H1 (cell line): ENCODE results near the gene PMM2. TPM values are rescaled to one million over a fixed set of nuclear protein-coding genes. Genes with fewer than 3 reads are reported as not detected.

Experiments
- CTCF ChIA-PET: fragments of 300-600 bp; sonication (Branson Sonifier 250); formaldehyde crosslinking; loops from one replicate; lab custom pipeline; 2021; ENCODE audit not compliant: partially characterized antibody; lab: Charles Lee
- POLR2A ChIA-PET: fragments of 300-600 bp; sonication (Branson Sonifier 250); formaldehyde crosslinking; loops from one replicate; lab custom pipeline; 2021; ENCODE audit warnings: inconsistent platforms; ENCODE audit not compliant: partially characterized antibody; lab: Charles Lee
- DNase-seq, 2 experiments: peaks; one replicate each; pipeline versions ENCODE4 v3.0.0 to v3.0.0-alpha.2; 2010 to 2022; ENCODE audit warnings: low spot score in 2 of 2, low read depth in 1 of 2, mixed read lengths in 1 of 2
- FAIRE-seq: peaks from 2 replicates; lab custom pipeline; 2011; peaks lifted over from hg19 to GRCh38; lab: Jason Lieb, UNC
- H2AFZ ChIP-seq: 2 replicates; pipeline ENCODE4 v1.8.1; 2012; ENCODE audit warnings: low read length, inconsistent platforms
- H2AK5ac ChIP-seq: 2 replicates; pipeline ENCODE4 v1.6.1; 2013; ENCODE audit warnings: low read depth, low read length
- H2BK120ac ChIP-seq: replicated peaks from 2 replicates; pipeline ENCODE3; 2013; ENCODE audit warnings: low read depth, low read length, inconsistent platforms
- H2BK12ac ChIP-seq: 2 replicates; pipeline ENCODE4 v1.6.1; 2013; ENCODE audit warnings: low read depth, low read length
- H2BK15ac ChIP-seq: 2 replicates; pipeline ENCODE4 v1.6.1; 2013; ENCODE audit warnings: low read length
- H2BK20ac ChIP-seq: 2 replicates; pipeline ENCODE4 v1.6.1; 2013; ENCODE audit warnings: low read length
- H2BK5ac ChIP-seq: 2 replicates; pipeline ENCODE4 v1.6.1; 2013; ENCODE audit warnings: low read depth, low read length
- H3K14ac ChIP-seq: 2 replicates; pipeline ENCODE4 v1.6.1; 2013; ENCODE audit warnings: inconsistent platforms; ENCODE audit not compliant: insufficient read length
- H3K18ac ChIP-seq: 2 replicates; pipeline ENCODE4 v1.6.1; 2013; ENCODE audit warnings: low read length; ENCODE audit errors: extremely low read depth
- H3K23ac ChIP-seq: 2 replicates; pipeline ENCODE4 v1.6.1; 2013; ENCODE audit warnings: inconsistent platforms; ENCODE audit not compliant: insufficient read length
- H3K23me2 ChIP-seq: 2 replicates; pipeline ENCODE4 v1.6.1; 2013; ENCODE audit warnings: low read depth, low read length
- H3K27ac ChIP-seq: 2 replicates; pipeline ENCODE4 v1.6.1; 2011; ENCODE audit warnings: low read depth, low read length, inconsistent platforms
- H3K27me3 ChIP-seq, 4 experiments: replicated peaks in 1 of 4; 1 replicate in 1 of 4; 2 replicates in 3 of 4; pipeline versions ENCODE4 v1.6.1 to v1.8.1; 2011 to 2013; ENCODE audit warnings: low read length in 3 of 4, mild to moderate bottlenecking in 3 of 4, inconsistent platforms in 2 of 4, mixed read lengths in 2 of 4, moderate library complexity in 1 of 4; ENCODE audit not compliant: control insufficient read depth in 3 of 4, insufficient read depth in 3 of 4; ENCODE audit errors: extremely low read depth in 1 of 4
- H3K36me3 ChIP-seq, 4 experiments: 2 replicates each; pipeline versions ENCODE4 v1.6.1 to v1.8.1; 2011 to 2013; ENCODE audit warnings: mild to moderate bottlenecking in 4 of 4, low read length in 3 of 4, moderate library complexity in 2 of 4, control low read depth in 1 of 4, inconsistent platforms in 1 of 4; ENCODE audit not compliant: insufficient read depth in 4 of 4, control insufficient read depth in 2 of 4
- H3K4ac ChIP-seq: replicated peaks from 2 replicates; pipeline ENCODE3; 2013; ENCODE audit warnings: low read length, low read depth, mixed read lengths, inconsistent platforms; ENCODE audit not compliant: insufficient read length
- H3K4me1 ChIP-seq, 4 experiments: replicated peaks in 1 of 4; 1 replicate in 1 of 4; 2 replicates in 3 of 4; pipeline versions ENCODE4 v1.6.1 to v1.8.1; 2011 to 2013; ENCODE audit warnings: low read length in 3 of 4, inconsistent platforms in 2 of 4, mixed read lengths in 1 of 4; ENCODE audit not compliant: insufficient read depth in 4 of 4, control insufficient read depth in 3 of 4
- H3K4me2 ChIP-seq, 2 experiments: 2 replicates each; pipeline versions ENCODE4 v1.6.1 to v1.8.1; 2011 to 2013; ENCODE audit warnings: low read depth in 2 of 2, low read length in 2 of 2, control low read depth in 1 of 2, inconsistent platforms in 1 of 2, mild to moderate bottlenecking in 1 of 2; ENCODE audit not compliant: insufficient read depth in 1 of 2
- H3K4me3 ChIP-seq, 4 experiments: fragments of 200-600, 300-600 bp in 1 of 4; sonication (generic), shearing (Covaris generic), sonication (Bioruptor Twin) in 1 of 4; 2 replicates each; pipeline versions ENCODE4 v1.5.1 to v1.8.1; 2011 to 2016; ENCODE audit warnings: low read length in 4 of 4, low read depth in 3 of 4, control low read depth in 2 of 4, inconsistent platforms in 2 of 4, mild to moderate bottlenecking in 2 of 4, mixed read lengths in 1 of 4, moderate library complexity in 1 of 4; ENCODE audit not compliant: insufficient read depth in 2 of 4; ENCODE audit errors: extremely low read depth in 1 of 4
- H3K56ac ChIP-seq: replicated peaks from 2 replicates; pipeline ENCODE3; 2013; ENCODE audit warnings: low read depth, mild to moderate bottlenecking, mixed read lengths, low read length, inconsistent platforms; ENCODE audit not compliant: insufficient read length
- H3K79me1 ChIP-seq: 2 replicates; pipeline ENCODE4 v1.6.1; 2013; ENCODE audit warnings: low read depth, low read length, control low read depth
- H3K79me2 ChIP-seq, 2 experiments: 2 replicates each; pipeline versions ENCODE4 v1.6.1 to v1.8.1; 2012 to 2013; ENCODE audit warnings: low read length in 2 of 2, mild to moderate bottlenecking in 2 of 2, inconsistent platforms in 1 of 2; ENCODE audit not compliant: insufficient read depth in 2 of 2, control insufficient read depth in 1 of 2
- H3K9ac ChIP-seq, 4 experiments: replicated peaks in 1 of 4; 1 replicate in 1 of 4; 2 replicates in 3 of 4; pipeline versions ENCODE4 v1.6.1 to v1.8.1; 2011 to 2013; ENCODE audit warnings: low read depth in 3 of 4, low read length in 3 of 4, control low read depth in 2 of 4, mild to moderate bottlenecking in 2 of 4, moderate library complexity in 2 of 4, inconsistent platforms in 1 of 4; ENCODE audit errors: extremely low read depth in 1 of 4
- H3K9me3 ChIP-seq, 2 experiments: 2 replicates each; pipeline versions ENCODE4 v1.6.1 to v1.8.1; 2012 to 2013; ENCODE audit warnings: mild to moderate bottlenecking in 2 of 2, moderate library complexity in 2 of 2, control low read depth in 1 of 2, inconsistent platforms in 1 of 2, low read depth in 1 of 2, low read length in 1 of 2, mixed read lengths in 1 of 2; ENCODE audit not compliant: insufficient read depth in 2 of 2
- H4K20me1 ChIP-seq, 2 experiments: replicated peaks in 1 of 2; 2 replicates each; pipeline versions ENCODE3 to v1.8.1; 2011 to 2013; ENCODE audit warnings: inconsistent platforms in 2 of 2, low read length in 2 of 2, mild to moderate bottlenecking in 1 of 2; ENCODE audit not compliant: insufficient read depth in 2 of 2, control insufficient read depth in 1 of 2
- H4K5ac ChIP-seq: 2 replicates; pipeline ENCODE4 v1.6.1; 2013; ENCODE audit warnings: low read length, low read depth, mixed read lengths, inconsistent platforms; ENCODE audit not compliant: insufficient read length
- H4K8ac ChIP-seq: 2 replicates; pipeline ENCODE4 v1.8.0; 2013; ENCODE audit warnings: mild to moderate bottlenecking, moderate library complexity, low read length, inconsistent platforms; ENCODE audit not compliant: insufficient read depth; ENCODE audit errors: extremely low read depth
- H4K91ac ChIP-seq: replicated peaks from 2 replicates; pipeline ENCODE3; 2013; ENCODE audit warnings: low read length, mixed read lengths, inconsistent platforms; ENCODE audit not compliant: insufficient read length
- CBX5 ChIP-seq: fragments of 300-800, 300-1000 bp; sonication (generic); IDR thresholded peaks from 2 replicates; pipeline ENCODE4 v1.7.1; 2016; ENCODE audit warnings: antibody characterized with exemption, low read length, low read depth
- CBX8 ChIP-seq: fragments of 300-800, 300-1000 bp; sonication (generic); IDR thresholded peaks from 2 replicates; pipeline ENCODE4 v1.7.1; 2016; ENCODE audit warnings: low read depth, low read length, borderline replicate concordance
- CTBP2 ChIP-seq: IDR thresholded peaks from 2 replicates; pipeline ENCODE4 v1.7.0; 2011; ENCODE audit warnings: borderline replicate concordance, mild to moderate bottlenecking, moderate library complexity, mixed read lengths, low read length; ENCODE audit not compliant: insufficient read depth, insufficient read length
- CTCF ChIP-seq, 3 experiments: IDR thresholded peaks; 1 replicate in 2 of 3; 2 replicates in 1 of 3; pipeline versions ENCODE4 v1.5.1 to v1.6.1; 2011; ENCODE audit warnings: low read length in 3 of 3, mild to moderate bottlenecking in 3 of 3, inconsistent platforms in 2 of 3, low read depth in 1 of 3, moderate library complexity in 1 of 3; ENCODE audit not compliant: insufficient read depth in 1 of 3; ENCODE audit errors: control extremely low read depth in 1 of 3
- EZH2 ChIP-seq: fragments of 200-600 bp; sonication (generic); IDR thresholded peaks from 2 replicates; pipeline ENCODE4 v1.7.1; 2012; ENCODE audit warnings: low read depth, mild to moderate bottlenecking, moderate library complexity, low read length, inconsistent platforms; ENCODE audit not compliant: severe bottlenecking
- KDM1A ChIP-seq: fragments of 200-600, 300-600 bp; sonication (generic); IDR thresholded peaks from 2 replicates; pipeline ENCODE4 v1.7.1; 2016; ENCODE audit warnings: mild to moderate bottlenecking, low read length, borderline replicate concordance
- KDM5A ChIP-seq: fragments of 200-600 bp; IDR thresholded peaks from 2 replicates; pipeline ENCODE4 v1.7.1; 2012; ENCODE audit warnings: mild to moderate bottlenecking, low read length, inconsistent platforms, mixed read lengths
- RBBP5 ChIP-seq: IDR thresholded peaks from 2 replicates; pipeline ENCODE4 v1.7.1; 2012; ENCODE audit warnings: low read depth, mild to moderate bottlenecking, inconsistent platforms, low read length, moderate library complexity, borderline replicate concordance
- RNF2 ChIP-seq: fragments of 200-900, 300-1000 bp; sonication (generic); IDR thresholded peaks from 2 replicates; pipeline ENCODE4 v1.7.1; 2016; ENCODE audit warnings: borderline replicate concordance, low read depth, mild to moderate bottlenecking, antibody characterized with exemption, low read length; ENCODE audit not compliant: poor library complexity, severe bottlenecking; ENCODE audit errors: missing control alignments
- SP2 ChIP-seq: IDR thresholded peaks from 2 replicates; pipeline ENCODE4 v1.6.1; 2012; ENCODE audit warnings: mild to moderate bottlenecking, low read length, inconsistent platforms
- WGBS, 2 experiments: shearing (Covaris generic) in 1 of 2; methylation state at CpG; one replicate each; pipeline versions ENCODE4 v1.1.6 to v1.1.7; 2013 to 2015; ENCODE audit warnings: low lambda C conversion rate in 2 of 2, mixed read lengths in 2 of 2, inconsistent platforms in 1 of 2, low coverage in 1 of 2, missing lambda C conversion rate in 1 of 2; ENCODE audit not compliant: insufficient replicate concordance in 2 of 2, insufficient coverage in 1 of 2, insufficient read length in 1 of 2; ENCODE audit errors: extremely low coverage in 1 of 2, missing lambda C conversion rate in 1 of 2; 5-methylcytosine and 5-hydroxymethylcytosine counted together
- polyA plus RNA-seq, 7 experiments: library from polyadenylated mRNA; depleted of rRNA in 3 of 7; stranded (reverse) in 5 of 7; unstranded in 2 of 7; fragments of >200 nt in 5 of 7; fragments of 200-250 nt in 2 of 7; gene quantifications; 1 replicate in 5 of 7; 2 replicates in 1 of 7; 4 replicates in 1 of 7; pipeline versions ENCODE4 v1.2.1 to v1.2.3, GENCODE V29; 2011 to 2013; ENCODE audit warnings: missing spikeins in 2 of 7, mixed read lengths in 2 of 7
- total RNA-seq: library from RNA; stranded (reverse); fragmentation: NEBNext Ultra II Directional; extraction: Animal tissue kit (Norgen Biotek cat#: 25700); gene quantifications from 2 replicates; pipeline ENCODE4 v1.2.1, GENCODE V29; 2021

PMM2 gene
- total and polyA plus RNA-seq, 2 of the 8 experiments (the other 6 are each of a cell fraction or from before 2014, with no cell fraction given) = 26.2 to 49.4 TPM

- H3K79me2 ChIP-seq = peaks cover 12 to 48% of the 10 kb centered on the region in 2 experiments
- TF ChIP-seq KDM5A (no peak), CTCF (IDR thresholded peaks at IDR 0.05; ENCODE audit: control extremely low read depth in 1 of 3, insufficient read depth in 1 of 3, low read depth in 1 of 3, low read length in 3 of 3) (no peak), RBBP5 (no peak), CBX8 (no peak), CTBP2 (no peak), KDM1A (no peak), CBX5 (no peak), RNF2 (no peak), EZH2 (no peak), SP2 (no peak)
Observed at GRCh38 chr16:8795818-8796217, 1.8 kb upstream of the PMM2 start.

More at GRCh38 chr16:8795818-8796217, 1.8 kb upstream of the PMM2 start:
- Histone ChIP-seq H4K5ac (no peak overlapping the region), H3K56ac (no peak overlapping the region), H4K20me1 (peaks cover 0 to 3% of the 10 kb centered on the region in 2 experiments), H2BK15ac (no peak overlapping the region), H2AFZ (no peak overlapping the region), H3K36me3 (peaks cover 0 to 4% (median 0%) of the 10 kb centered on the region in 4 experiments; a peak in 1 of 8 replicates), H3K9ac (no peak overlapping the region), H2BK120ac (no peak overlapping the region), H2BK20ac (no peak overlapping the region), H2BK12ac (no peak overlapping the region), H3K23me2 (peaks cover 13% of the 10 kb centered on the region; the same call in 1 of the 2 replicates), H3K79me1 (0 out of 2 replicates have a peak, but pooled peaks cover 3% of the 10 kb centered on the region), H2AK5ac (no peak overlapping the region), H4K91ac (no peak overlapping the region), H3K18ac (no peak overlapping the region), H3K4me1 (peaks cover 0 to 13% (median 2%) of the 10 kb centered on the region in 4 experiments; a peak in 3 of 7 replicates), H3K14ac (no peak overlapping the region), H2BK5ac (no peak overlapping the region), H3K23ac (no peak overlapping the region), H4K8ac (no peak overlapping the region), H3K4me2 (no peak overlapping the region; a peak in 1 of 4 replicates), H3K9me3 (no peaks in the 10 kb centered on the region), H3K4ac (no peak overlapping the region), H3K27me3 (no peaks in the 10 kb centered on the region), H3K4me3 (no peak overlapping the region), H3K27ac (no peak overlapping the region)
- WGBS, 2 experiments = 92% methylated on average over 10 of the region's 10 CpGs; no CpG with 5 or more reads in 1 of the 2 experiments
- no peak for DNase-seq
- no peak for FAIRE-seq
- ChIA-PET POLR2A (interaction anchor here (0.7 to 1.0 kb wide), 2 partner anchors 73 to 143 kb away, joined by 3 to 4 read pairs; partner anchors contain the start of gene CARHSP1), CTCF (interaction anchor here (1.1 to 26.4 kb wide), 3 partner anchors 84 to 222 kb away, joined by 3 to 404 read pairs (median 5); partner anchors contain the start of gene ABAT)
